Measurements from ENCODE around the gene DOCK4.

DOCK4 gene

DNA sequence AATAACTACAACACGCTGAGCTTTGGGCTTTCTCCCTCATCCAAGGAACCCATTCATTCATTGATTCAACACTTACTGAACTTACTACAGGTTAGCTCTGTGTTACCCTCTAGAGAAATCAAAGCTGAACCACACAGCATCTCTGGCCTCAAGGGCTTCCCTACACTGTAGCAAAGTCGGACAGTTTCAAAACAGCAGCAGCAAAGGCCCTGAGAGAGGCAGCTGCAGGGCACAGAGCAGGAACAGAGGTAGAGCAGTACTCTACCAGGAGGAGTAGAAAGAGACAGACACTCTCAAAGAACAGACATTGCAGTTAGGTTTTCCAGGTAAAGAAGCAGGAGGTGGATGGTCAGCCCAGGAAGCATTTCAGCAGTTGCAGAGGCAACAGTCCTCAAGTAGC, 16.1 kb downstream of the DOCK4 start:
- H3K79me2 ChIP-seq (ENCODE audit: insufficient read depth, low read depth): no peaks in the 10 kb centered on the region
- H3K4me2 ChIP-seq: no peak overlapping the region
- peaks cover 8% of the 10 kb centered on the region for H3K4me1 ChIP-seq (ENCODE audit: low read depth, poor library complexity, severe bottlenecking)
- H3K9ac ChIP-seq: no peak overlapping the region
- TF ChIP-seq, protein P1, sequence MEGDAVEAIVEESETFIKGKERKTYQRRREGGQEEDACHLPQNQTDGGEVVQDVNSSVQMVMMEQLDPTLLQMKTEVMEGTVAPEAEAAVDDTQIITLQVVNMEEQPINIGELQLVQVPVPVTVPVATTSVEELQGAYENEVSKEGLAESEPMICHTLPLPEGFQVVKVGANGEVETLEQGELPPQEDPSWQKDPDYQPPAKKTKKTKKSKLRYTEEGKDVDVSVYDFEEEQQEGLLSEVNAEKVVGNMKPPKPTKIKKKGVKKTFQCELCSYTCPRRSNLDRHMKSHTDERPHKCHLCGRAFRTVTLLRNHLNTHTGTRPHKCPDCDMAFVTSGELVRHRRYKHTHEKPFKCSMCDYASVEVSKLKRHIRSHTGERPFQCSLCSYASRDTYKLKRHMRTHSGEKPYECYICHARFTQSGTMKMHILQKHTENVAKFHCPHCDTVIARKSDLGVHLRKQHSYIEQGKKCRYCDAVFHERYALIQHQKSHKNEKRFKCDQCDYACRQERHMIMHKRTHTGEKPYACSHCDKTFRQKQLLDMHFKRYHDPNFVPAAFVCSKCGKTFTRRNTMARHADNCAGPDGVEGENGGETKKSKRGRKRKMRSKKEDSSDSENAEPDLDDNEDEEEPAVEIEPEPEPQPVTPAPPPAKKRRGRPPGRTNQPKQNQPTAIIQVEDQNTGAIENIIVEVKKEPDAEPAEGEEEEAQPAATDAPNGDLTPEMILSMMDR (conservative IDR thresholded peaks at IDR 0.05; ENCODE audit: low read depth, low read length): no peak
- no peaks in the 10 kb centered on the region for H3K27me3 ChIP-seq (ENCODE audit: insufficient read depth, low read depth)
- no peak overlapping the region for H3K27ac ChIP-seq
- H4K20me1 ChIP-seq (ENCODE audit: insufficient read depth): no peaks in the 10 kb centered on the region
- H3K4me3 ChIP-seq (IDR thresholded peaks at IDR 0.05; ENCODE audit: insufficient read depth, low read depth, low read length): no peak overlapping the region
- no peaks in the 10 kb centered on the region for H3K36me3 ChIP-seq (ENCODE audit: insufficient read depth)
- no peak overlapping the region for H2AFZ ChIP-seq (ENCODE audit: low read depth)

DNA sequence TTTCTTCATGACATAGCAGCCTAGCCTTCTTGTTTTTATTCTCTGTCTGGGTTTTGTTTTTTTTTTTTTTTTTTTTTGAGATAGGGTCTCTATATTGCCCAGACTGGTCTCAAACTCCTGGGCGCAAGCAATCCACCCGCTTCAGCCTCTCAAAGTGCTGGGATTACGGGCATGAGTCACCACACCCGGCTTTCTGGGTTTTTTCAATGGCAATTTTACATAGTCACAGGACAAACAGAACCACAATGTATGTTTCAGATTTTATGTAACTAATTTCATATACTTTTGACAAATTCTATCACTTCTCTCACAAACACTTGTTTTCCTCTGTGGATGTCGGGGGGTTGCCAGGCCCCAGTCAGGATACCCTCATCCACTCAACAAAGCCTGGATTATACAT, 16.5 kb downstream of the DOCK4 start:
- no peak overlapping the region for H2AFZ ChIP-seq (ENCODE audit: low read depth)
- no peak overlapping the region for H3K27ac ChIP-seq
- H3K4me1 ChIP-seq (ENCODE audit: low read depth, poor library complexity, severe bottlenecking): peaks cover 8% of the 10 kb centered on the region
- TF ChIP-seq, protein P1 (conservative IDR thresholded peaks at IDR 0.05; ENCODE audit: low read depth, low read length): no peak
- H3K79me2 ChIP-seq (ENCODE audit: insufficient read depth, low read depth): no peaks in the 10 kb centered on the region
- H3K36me3 ChIP-seq (ENCODE audit: insufficient read depth): no peaks in the 10 kb centered on the region
- H3K4me3 ChIP-seq (IDR thresholded peaks at IDR 0.05; ENCODE audit: insufficient read depth, low read depth, low read length): no peak overlapping the region
- H3K9ac ChIP-seq: no peak overlapping the region
- H3K27me3 ChIP-seq (ENCODE audit: insufficient read depth, low read depth): no peaks in the 10 kb centered on the region
- H3K4me2 ChIP-seq: no peak overlapping the region
- no peaks in the 10 kb centered on the region for H4K20me1 ChIP-seq (ENCODE audit: insufficient read depth)

DNA sequence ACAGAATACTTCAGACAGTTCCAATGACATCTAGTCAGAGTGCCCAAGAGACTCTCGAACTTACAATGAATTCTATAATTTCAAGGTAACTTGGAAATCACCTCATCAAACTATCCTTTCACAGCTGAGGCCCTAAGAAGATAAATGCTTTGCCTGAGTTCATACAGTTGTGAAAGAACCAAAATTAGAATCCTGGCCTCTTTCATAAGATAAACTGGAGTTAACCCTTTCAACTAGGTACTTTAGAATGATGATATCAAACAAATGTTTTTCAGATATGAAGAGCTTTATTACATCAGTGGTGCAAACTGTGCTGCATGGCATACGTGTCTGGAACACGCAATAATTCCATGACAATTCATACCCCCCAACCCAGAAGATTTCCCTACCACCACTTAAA, 17.9 kb downstream of the DOCK4 start:
- Histone ChIP-seq H3K4me3 (IDR thresholded peaks at IDR 0.05; ENCODE audit: insufficient read depth, low read depth, low read length) (no peak overlapping the region), H3K4me2 (no peak overlapping the region), H3K36me3 (ENCODE audit: insufficient read depth) (no peaks in the 10 kb centered on the region), H3K79me2 (ENCODE audit: insufficient read depth, low read depth) (no peaks in the 10 kb centered on the region), H3K27me3 (ENCODE audit: insufficient read depth, low read depth) (no peaks in the 10 kb centered on the region), H2AFZ (ENCODE audit: low read depth) (no peak overlapping the region), H3K27ac (no peak overlapping the region), H3K4me1 (ENCODE audit: low read depth, poor library complexity, severe bottlenecking) (peaks cover 8% of the 10 kb centered on the region), H3K9ac (no peak overlapping the region), H4K20me1 (ENCODE audit: insufficient read depth) (no peaks in the 10 kb centered on the region)
- TF ChIP-seq, protein P1 (conservative IDR thresholded peaks at IDR 0.05; ENCODE audit: low read depth, low read length): no peak

DNA sequence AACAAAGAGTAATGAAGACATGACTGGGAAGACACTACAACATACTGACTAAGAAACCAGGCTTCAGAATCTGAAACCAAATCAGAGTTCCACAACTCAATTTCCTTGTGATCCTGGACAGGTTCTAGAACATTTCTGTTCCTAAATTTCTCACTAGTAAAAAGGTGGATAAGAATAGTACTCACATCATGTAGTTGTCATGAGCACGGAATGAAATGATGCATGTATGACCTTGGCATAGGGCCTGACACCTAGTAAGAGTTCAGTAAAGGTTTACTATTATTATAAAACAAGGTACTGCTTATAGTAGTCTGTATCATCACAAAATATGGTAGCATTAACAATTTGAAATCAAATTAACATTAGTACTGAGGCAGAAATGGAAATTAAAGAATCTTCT, 19.9 kb downstream of the DOCK4 start:
- no peak overlapping the region for H3K4me2 ChIP-seq
- H3K36me3 ChIP-seq (ENCODE audit: insufficient read depth): no peaks in the 10 kb centered on the region
- H3K4me1 ChIP-seq (ENCODE audit: low read depth, poor library complexity, severe bottlenecking): peaks cover 8% of the 10 kb centered on the region
- no peak overlapping the region for H3K27ac ChIP-seq
- no peak overlapping the region for H3K9ac ChIP-seq
- H3K27me3 ChIP-seq (ENCODE audit: insufficient read depth, low read depth): no peaks in the 10 kb centered on the region
- no peak overlapping the region for H3K4me3 ChIP-seq (IDR thresholded peaks at IDR 0.05; ENCODE audit: insufficient read depth, low read depth, low read length)
- no peaks in the 10 kb centered on the region for H3K79me2 ChIP-seq (ENCODE audit: insufficient read depth, low read depth)
- TF ChIP-seq, protein P1 (conservative IDR thresholded peaks at IDR 0.05; ENCODE audit: low read depth, low read length): no peak
- no peaks in the 10 kb centered on the region for H4K20me1 ChIP-seq (ENCODE audit: insufficient read depth)
- H2AFZ ChIP-seq (ENCODE audit: low read depth): no peak overlapping the region

Data from KMS-11 (cell line).